GM03348 (cell line): Measurements from ENCODE around the gene OGN.

Source experiments
- DNase-seq: peaks from one replicate; pipeline ENCODE4 v3.0.0; 2012; ENCODE audit warnings: low spot score

Gene OGN

GRCh38 chr9:92402826-92403745 is 1.3 kb downstream of the OGN start:
- DNase-seq = no peak

DNA sequence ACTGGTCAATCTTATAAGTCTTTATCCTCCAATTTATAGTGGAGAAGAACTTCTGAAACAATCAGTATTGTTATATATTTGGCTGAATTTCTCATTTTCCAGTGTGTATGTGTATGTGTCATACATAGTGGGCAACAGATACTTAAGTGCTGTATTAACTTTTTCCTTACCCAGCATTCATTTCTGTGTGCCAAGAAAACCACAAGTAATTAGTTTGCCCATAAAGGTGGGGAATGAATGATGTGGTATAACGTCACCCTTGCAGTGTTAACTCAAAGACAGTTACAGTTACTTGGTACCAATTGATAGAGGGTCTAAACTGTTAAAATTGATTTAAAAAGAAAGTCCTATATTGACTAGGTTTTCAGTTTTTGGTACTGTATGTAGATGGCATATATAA is 2.0 kb downstream of the OGN start:
- no peak for DNase-seq

- DNase-seq = no peak
Observed at GRCh38 chr9:92397853-92398252, 6.5 kb downstream of the OGN start.

DNA sequence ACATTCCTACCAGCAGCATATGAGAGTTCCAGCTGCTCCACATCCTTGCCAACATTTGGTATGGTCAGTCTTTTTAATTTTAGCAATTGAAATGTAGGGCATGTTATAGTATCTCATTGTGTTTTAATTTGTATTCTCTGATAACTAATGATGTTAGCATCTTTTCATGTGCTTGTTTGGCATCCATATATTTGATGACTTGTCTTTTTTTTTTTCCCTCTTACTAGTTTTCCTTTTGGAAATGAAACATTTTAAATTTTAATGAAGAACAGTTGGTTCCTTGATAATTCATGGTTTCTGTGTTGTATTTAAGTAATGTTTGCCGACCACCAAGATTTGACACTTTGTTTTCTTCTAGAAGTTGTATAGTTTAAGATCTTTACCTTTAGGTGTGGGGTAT is 8.8 kb downstream of the OGN start:
- DNase-seq = no peak

GRCh38 chr9:92393686-92394085 is 10.7 kb downstream of the OGN start:
- peak; percentile 41 for DNase-seq

GRCh38 chr9:92392690-92393089 is 11.7 kb downstream of the OGN start:
- no peak for DNase-seq

GRCh38 chr9:92385953-92386352 is 18.4 kb downstream of the OGN start:
- DNase-seq = no peak

GRCh38 chr9:92385477-92385876 is 18.9 kb downstream of the OGN start:
- DNase-seq = no peak

- no peak for DNase-seq
Observed at GRCh38 chr9:92385001-92385400, 19.4 kb downstream of the OGN start.

DNA sequence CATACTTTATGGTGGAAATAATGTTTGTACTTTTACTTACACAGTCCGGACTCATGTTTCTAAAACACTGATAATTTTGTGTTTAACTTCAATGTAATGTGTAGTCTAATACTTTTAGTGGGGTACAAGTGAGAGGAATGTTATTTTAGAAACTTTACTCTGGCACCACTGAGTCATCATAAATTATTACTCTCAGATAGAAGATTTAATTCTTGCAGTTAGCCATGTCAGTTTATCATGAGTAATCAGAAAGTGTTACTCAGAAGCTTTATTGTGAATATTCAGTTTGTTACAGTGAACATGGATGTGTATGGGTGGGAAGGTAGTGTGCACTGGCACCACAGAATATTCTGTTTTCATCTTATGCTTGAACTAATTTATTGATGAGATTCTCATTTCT is 20.0 kb downstream of the OGN start:
- DNase-seq = peak; percentile 15

GRCh38 chr9:92381775-92382174 is 22.6 kb downstream of the OGN start:
- DNase-seq = no peak

- DNase-seq = no peak
Observed at GRCh38 chr9:92380603-92381002, 23.8 kb downstream of the OGN start.

- peak; percentile 27 for DNase-seq
Observed at GRCh38 chr9:92378865-92379560, 25.4 kb downstream of the OGN start.

GRCh38 chr9:92377876-92378275 is 26.5 kb downstream of the OGN start:
- no peak for DNase-seq

- no peak for DNase-seq
Observed at GRCh38 chr9:92373167-92373566, 31.2 kb downstream of the OGN start.

- DNase-seq = no peak
Observed at GRCh38 chr9:92369075-92369474, 35.3 kb downstream of the OGN start.

DNA sequence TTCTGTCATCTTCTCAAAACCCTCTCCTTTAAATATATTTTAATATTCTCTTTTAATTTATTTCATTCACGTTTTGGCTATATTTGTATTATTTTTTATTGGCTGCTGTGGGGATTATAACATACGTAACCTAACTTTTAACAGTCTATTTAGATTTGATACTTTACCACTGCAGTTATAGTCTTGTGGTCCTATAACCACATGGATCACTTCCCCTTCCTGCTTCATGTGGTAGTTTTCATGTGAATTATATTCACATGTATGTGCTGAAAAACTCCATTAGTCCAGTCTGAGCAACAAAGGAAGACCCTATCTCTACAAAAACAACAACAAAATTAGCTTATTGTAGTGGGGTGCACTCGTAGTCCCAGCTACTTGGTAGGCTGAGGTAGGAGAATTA is 44.3 kb downstream of the OGN start:
- DNase-seq = no peak

- DNase-seq = no peak
Observed at GRCh38 chr9:92359394-92359995, 44.9 kb downstream of the OGN start.

GRCh38 chr9:92353051-92353450 is 51.3 kb downstream of the OGN start:
- DNase-seq = no peak

DNA sequence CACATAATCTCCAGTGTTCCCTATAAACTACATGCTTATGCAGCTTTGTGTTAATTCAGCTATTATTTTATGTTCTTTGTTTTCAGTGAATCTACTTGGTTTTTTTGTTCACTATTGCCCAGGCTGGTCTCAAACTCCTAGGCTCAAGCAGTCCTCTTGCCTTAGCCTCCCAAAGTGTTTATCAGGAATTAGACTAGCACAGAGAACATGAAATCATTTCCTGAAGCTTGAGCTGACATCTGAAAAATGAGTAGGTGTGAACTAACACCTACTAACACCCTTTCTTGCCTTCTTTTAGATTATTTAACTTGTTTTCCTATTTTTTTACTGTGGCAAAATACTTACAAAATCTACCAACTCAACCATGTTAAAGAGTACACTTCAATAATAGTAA is 53.6 kb downstream of the OGN start:
- no peak for DNase-seq

GRCh38 chr9:92349771-92350739 is 54.3 kb downstream of the OGN start:
- DNase-seq = peak; percentile 63

- no peak for DNase-seq
Observed at GRCh38 chr9:92345582-92345981, 58.8 kb downstream of the OGN start.
